Neural progenitor cell (in vitro differentiated cells): ENCODE results near the gene MED27.

Source experiments
- EZH2 ChIP-seq: fragments of 200-600 bp; sonication (generic); IDR thresholded peaks from 2 replicates; pipeline ENCODE4 v1.6.1; 2017; ENCODE audit warnings: antibody characterized with exemption, mild to moderate bottlenecking, moderate library complexity
- TF ChIP-seq, protein P1 (sequence below): fragments of 200-600 bp; sonication (generic); IDR thresholded peaks from 2 replicates; pipeline ENCODE4 v1.5.1; 2017; ENCODE audit warnings: antibody characterized with exemption, mild to moderate bottlenecking

DNA sequence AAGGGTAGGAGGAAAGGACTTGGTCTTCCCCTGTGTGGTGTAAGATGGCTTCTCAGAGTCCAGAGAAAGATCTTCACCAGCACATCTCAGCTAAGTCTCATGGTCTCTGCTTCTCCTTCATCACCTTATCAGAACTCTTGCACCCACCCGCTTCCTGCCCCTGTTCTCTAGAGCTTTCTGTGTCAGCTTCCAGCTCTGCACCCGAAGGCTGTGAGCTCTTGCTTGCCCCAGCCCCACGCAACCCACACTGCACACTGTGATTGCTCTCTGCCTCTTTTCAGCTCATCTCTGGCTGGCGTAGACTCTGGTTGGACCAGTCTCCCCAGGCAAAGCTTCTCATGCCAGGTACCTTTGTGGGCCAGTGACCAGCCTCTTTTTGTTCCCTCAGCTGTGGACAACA lies 246.6 kb downstream of the MED27 start:
- TF ChIP-seq, protein P1, sequence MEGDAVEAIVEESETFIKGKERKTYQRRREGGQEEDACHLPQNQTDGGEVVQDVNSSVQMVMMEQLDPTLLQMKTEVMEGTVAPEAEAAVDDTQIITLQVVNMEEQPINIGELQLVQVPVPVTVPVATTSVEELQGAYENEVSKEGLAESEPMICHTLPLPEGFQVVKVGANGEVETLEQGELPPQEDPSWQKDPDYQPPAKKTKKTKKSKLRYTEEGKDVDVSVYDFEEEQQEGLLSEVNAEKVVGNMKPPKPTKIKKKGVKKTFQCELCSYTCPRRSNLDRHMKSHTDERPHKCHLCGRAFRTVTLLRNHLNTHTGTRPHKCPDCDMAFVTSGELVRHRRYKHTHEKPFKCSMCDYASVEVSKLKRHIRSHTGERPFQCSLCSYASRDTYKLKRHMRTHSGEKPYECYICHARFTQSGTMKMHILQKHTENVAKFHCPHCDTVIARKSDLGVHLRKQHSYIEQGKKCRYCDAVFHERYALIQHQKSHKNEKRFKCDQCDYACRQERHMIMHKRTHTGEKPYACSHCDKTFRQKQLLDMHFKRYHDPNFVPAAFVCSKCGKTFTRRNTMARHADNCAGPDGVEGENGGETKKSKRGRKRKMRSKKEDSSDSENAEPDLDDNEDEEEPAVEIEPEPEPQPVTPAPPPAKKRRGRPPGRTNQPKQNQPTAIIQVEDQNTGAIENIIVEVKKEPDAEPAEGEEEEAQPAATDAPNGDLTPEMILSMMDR: no peak
- no peak for TF ChIP-seq EZH2
